HG03064 (cell line): ENCODE data around the gene LIMK1.
"Not testable (repeated sequence)": the region's sequence is repeated elsewhere in the genome, so short reads cannot be mapped to it uniquely, and the experiment has no call there.

Experiments
- ATAC-seq: cut with Tn5 transposase; IDR thresholded peaks from one replicate; pipeline ENCODE4 v1.9.1; 2021; ENCODE audit warnings: low read depth; ENCODE audit not compliant: unreplicated experiment

The LIMK1 gene

DNA sequence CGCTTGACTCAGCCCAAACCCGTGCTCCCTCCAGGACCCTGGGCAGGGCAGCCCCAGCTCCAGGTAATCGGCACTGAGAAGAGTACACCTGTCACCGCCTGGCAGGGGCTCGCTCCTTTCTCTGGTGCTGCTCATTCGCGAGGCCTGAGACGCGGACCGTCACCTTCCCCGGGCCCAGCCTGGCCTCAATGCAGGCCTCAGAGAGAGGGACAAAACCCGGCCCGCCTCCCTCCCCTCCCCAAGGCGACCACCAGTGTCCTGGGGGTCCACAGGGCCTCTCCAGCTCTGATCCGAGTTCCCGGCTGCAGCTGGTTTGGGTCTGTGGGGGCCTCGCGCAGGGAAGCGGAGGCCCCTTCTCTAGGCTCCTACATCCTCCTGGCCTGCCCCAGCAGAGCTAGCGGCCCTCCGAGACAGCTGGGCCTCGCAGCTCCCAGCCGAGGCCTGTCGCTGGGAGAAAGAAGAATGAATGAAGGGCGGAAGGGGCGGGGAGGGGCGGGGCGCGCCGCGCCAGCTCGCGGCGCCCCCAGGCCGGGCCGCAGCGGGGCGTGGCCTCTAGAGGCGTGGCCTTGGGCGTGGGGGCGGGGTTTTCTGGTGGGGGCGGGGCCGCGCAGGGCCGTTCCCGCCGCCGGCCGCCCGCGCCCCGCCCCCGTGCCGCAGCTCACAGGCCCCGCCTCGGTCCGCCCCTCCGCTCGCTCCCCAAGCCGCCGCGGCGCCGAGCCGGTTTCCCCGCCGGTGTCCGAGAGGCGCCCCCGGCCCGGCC, at the start of gene LIMK1:
Gene LIMK1 (plus strand): TSS at position 688 of the 760 bp plus-strand sequence. CDS start 187 bp downstream, outside the sequence.
- peak; percentile 56 for ATAC-seq

DNA sequence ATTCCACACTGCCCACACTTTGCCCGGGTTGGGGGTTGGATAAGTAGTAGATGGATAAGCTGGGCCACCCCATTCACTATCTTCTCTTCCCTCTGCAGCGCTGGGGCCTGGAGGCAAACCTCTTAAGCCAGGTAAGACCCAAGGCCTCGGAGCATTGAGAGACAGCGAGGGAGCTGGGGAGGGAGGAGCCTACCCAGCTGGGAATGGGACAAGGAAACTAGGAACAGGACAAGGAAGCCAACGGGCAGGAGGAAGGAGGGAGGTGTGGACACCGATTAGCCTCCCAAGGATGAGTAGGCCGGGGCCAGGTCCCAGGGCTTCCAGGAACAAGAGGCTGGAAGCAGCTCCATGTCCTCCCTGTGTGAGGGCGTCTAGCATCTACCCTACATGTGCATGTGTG, 46.0 kb upstream of the LIMK1 start:
- ATAC-seq = no peak

DNA sequence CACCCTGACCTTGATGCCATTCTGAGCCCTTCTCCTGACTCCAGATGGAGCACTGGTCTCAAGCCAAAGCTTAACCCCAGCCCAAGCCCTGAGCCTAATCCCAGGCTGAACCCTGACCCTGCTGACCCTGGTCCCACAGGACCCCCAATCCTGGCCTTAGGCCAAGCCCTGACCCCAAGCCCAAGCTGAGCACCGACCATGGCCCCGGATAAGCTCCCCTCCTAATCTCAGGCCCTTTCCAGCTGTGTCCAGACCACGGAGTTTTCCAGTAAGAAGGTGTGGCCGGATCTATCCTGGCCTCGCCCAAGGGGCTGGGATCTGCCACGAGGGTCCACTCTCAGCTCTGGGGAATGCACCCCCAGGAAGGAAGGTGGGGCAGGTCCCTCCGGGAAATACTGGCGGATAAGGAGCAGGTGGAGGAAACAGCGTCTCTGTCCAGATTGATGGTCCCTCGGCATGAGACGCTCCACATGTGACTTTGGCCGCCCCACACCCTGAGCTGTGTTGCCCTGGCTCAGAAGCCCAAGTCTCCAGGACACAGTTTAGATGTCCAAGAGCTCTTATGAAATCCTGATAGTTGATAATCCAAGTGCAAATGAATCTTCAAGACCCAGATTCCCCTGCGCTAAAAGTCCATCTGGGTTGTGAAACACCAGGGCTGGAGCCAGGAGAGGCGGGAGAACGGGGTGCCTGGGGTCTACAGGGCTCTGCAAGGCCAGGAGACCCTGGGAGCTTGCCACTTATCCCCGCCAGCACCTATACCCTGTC, 45.2 kb upstream of the LIMK1 start:
- ATAC-seq = no peak

DNA sequence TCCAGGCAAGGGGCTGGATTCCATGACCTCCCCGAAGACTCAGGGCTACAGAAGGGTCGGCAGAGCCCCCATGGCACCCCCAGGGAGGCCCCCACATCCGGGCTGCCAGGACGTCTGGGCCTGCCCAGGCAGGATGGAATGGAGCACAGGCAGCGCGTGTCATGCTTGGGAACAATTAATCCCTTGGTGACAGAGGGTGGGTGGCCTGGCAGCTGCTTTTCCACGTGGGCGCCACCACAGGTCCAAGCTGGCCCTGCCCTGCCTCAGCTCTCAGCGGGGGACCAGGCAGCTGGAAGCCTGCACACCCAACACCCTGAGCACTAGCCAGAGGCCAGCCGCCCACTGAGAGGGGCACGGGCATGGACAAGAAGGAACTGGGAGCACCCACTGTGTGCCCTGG, 44.3 kb upstream of the LIMK1 start:
- ATAC-seq = no peak

DNA sequence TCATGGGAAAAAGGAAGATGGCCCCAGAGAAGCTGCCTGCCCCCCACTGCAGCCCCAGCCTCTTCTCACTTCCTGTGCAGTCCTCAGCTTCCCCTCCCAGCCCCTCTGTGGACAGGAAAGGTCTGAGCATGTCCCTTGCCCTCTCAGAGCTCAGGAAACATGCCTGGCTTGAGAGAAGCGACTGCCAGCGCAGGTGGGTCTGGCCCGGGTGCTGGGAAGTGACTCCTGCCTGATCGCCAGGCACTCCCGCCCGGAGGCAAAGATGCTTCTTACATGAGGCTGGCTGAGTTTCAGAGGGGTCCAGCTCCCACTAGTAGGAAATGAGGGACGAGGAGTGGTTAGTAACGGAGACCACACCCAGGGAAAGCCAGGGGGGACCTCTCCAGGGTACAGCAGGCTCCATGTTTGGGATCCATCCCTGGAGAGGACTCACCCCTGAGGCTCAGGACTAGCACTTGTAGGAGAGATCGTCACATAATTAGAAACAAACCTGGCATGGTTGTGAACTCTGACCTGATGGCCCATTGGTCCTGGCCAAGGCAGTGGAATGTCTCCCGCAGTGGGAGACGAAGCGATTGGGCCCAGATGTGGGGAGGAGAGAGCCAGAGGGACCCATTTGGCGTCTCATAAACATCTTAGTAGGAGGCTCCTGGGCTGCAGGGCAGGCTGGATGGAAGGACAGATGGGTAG, 43.4 kb upstream of the LIMK1 start:
- no peak for ATAC-seq

DNA sequence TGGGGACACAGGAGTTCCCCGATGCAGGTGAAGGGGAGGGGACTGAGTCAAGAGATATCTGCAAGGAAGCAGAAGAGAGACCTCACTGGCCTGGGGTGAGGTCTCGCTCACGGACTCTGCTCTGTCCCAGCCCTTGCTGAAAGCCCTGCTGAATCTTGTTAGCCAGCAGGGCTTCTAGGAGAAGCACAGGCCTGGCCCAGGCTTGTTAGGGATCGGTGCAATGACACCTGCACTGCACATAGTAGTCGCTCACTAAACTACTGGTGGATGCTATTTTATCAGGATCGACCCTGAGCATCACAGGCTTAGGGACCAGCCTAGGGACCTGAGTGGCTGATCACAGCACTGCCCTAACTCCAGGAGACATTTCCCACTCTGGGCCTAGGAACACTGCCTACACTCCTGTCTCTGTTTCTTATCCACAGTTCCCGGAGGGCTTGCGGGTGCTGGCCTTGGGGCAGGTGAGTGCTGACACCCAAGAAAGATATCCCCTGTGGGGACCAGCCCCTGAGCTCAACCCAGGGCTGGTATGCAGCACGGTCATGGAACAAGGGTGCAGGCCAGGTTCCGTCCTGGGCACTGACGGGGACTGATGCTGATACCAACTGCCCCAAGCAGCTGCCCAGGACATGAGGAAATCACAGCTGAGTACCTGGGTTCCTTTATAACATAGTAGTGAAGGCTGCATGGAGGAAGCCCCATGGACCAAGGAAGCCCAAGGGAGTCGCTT, 42.6 kb upstream of the LIMK1 start:
- no peak for ATAC-seq

DNA sequence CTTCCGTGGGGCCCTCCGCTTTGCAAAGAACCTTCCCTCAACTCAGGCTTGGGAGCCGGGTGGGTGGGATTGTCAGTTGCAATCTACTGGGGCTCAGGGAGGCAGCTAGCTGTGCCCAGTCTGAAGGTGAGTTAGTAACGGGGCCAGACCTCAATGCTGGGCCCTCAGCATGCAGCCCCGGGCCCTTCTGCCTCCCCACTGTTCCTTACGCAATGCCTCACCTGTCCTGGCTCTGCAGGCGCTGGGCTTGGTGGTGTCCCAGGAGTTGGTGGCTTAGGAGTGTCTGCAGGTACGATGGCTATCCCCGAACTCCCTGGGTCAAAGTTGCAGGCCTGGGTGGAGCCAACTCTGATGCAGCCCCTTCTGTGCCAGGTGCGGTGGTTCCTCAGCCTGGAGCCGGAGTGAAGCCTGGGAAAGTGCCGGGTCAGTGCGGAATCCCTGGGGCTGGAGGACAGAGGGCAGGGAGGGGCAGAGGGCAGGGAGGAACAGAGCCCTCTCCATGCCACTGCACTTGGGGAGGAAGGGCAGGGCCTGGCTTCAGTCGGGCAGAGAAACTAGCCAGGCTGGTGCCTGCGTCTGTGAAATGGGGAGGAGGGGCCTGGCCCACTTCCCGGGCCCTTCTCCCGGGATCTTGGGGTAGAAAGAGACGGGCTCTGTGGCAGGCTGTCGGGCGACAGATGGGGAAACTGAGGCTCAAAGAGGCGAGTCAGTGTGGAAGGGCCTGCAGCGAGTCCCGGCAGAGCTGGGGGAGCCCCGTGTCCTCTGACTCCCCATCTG, 40.7 kb upstream of the LIMK1 start:
- ATAC-seq = no peak

DNA sequence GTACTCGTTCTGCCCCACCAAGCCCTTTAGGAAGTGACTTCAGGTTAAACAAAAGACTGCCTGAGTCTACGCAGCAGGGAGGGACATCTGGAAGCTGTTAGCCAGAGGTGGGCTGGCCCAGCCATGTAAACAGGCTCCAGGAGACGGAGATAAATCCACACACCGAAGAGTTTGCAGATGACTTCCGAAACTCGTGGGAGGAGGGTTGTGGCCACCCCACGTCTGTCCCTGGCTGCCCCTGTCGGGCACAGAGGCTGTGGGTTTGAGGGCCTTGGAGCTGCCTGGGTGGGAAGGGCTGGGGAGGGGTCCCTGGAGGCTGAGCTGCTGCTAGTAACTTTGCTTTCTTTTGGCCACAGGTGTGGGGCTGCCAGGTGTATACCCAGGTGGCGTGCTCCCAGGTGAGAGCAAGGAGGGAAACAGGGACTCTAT, 40.1 kb upstream of the LIMK1 start:
- ATAC-seq = no peak

DNA sequence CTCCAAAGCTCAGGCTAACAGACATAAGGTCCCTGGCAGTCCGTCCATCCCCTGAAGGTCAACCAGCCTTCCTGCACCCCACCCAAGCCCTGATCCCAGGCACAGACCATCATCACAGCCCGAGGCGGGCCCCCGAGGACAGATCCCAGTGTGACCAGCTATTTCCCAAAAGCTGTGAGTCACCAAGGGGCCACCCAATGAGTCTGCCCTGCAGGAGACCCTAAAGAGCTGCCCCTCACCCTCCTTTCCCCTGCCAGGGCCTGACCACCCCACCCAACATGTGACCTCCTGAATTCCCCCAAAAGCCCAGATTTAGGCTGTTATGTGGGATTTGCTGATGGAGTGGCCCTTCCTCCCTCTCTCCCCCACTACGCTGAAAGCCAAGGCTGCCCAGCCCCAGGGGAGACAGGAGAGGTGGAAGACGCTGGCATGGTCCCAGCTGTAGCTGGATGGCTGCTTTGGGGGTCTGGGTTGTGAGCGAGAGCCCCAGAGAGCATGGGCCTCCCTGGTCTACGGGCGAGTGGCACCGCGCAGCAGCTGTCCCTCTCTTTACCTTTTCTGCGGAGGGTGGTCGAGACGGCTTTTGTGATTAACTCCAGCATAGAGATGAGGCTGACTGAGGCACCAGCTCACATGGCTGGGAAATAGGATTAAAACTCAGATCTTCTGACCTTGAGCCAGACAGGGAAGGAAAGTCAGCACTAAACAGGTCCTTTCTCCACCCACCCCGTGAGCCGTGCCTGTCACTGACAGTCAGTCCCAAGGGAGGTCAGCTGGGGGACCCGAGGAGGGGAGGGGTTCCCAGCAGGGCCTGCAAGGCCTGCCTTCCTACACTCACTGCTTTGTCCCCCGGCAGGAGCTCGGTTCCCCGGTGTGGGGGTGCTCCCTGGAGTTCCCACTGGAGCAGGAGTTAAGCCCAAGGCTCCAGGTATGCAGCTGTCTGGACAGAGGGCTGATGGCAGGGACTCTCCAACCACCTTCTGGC, 38.9 kb upstream of the LIMK1 start:
- no peak for ATAC-seq

DNA sequence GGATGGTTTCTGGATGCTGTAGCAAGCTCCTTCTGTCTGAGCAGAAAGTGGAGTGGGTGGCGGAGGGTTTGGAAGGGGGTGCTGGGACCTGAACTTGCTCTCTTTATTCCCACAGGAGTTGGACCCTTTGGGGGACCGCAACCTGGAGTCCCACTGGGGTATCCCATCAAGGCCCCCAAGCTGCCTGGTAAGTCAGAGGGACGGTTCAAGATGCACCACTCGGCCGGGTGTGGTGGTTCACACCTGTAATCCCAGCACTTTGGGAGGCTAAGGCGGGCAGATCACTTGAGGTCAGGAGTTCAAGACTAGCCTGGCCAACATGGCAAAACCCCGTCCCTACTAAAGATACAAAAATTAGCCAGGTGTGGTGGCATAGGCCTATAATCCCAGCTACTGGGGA, 37.0 kb upstream of the LIMK1 start:
- ATAC-seq = not testable (repeated sequence)

DNA sequence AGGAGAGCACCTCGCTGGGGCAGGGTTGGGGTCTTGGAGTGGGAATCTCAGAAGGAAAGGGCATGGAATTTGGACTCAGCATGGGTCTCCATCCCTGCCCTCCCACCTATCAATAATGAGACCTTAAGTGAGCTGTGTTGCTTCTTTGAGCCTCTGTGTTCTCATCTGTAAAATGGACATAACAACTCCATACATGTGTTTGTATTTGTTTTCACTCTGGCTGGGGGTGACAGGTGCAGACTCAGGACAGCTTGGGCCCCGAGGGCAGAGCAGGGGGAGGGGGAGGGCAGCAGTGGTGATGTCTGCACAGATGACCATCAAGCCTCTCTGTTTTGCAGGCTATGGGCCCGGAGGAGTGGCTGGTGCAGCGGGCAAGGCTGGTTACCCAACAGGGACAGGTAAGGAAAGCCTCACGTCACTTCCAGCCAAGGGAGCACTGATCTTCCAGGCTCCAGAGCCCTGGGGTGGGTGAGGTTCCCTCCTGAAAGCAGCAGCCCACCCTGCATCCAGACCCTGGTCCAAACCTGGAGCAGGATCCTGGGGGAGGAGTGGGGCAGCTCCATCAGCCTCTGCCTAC, 35.7 kb upstream of the LIMK1 start:
- ATAC-seq = no peak

DNA sequence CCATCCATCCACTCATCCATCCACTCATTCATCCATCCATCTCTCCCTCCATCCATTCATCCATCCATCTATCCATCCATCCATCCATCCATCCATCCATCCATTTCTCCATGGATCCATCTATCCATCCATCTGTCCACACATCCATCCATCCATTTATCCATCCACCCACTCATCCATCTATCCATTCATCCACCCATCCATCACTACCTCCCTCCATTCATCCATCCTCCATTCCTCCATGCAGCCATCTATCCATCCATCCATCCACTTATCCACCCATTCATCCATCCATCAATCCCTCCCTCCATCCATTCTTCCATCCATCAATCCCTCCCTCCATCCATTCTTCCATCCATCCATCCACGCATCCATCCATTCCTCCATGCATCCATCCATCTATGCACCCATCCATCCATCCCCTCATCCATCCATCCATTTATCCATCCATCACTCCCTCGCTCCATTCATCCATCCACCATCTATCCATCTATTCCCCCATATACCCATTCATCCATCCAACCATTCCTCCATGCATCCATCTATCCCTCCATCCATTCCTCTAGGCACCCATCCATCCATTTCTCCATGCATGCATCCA, 34.5 kb upstream of the LIMK1 start:
- no peak for ATAC-seq

DNA sequence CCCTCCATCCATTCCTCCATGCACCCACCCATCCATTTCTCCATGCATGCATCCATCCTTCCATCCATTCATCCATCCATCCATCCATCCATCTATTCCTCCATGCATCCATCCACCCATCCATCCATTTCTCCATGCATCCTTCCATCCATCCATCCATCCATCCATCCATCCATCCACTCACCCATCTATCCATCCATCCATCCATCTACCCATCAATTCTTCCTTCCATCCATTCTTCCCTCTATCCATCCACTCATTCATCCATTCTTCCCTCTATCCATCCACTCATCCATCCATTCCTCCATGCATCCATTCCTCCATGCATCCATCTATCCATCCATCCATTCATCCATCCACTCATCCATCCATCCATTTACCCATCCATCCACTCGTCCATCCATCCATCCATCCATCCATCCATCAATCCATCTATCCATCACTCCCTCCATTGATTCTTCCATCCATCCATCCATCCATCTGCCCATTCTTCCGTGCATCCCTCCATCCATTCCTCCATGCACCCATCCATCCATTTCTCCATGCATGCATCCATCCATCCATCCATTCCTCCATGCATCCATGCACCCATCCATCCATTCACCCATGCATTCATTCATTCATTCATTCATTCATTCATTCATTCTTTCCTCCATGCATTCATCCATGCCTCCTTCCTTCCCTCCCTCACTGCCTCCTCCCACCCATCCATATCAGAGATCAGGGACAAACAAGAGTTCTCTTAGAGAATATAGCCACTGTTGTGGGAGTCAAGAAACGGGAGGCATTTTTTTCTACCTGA, 33.4 kb upstream of the LIMK1 start:
- no peak for ATAC-seq

DNA sequence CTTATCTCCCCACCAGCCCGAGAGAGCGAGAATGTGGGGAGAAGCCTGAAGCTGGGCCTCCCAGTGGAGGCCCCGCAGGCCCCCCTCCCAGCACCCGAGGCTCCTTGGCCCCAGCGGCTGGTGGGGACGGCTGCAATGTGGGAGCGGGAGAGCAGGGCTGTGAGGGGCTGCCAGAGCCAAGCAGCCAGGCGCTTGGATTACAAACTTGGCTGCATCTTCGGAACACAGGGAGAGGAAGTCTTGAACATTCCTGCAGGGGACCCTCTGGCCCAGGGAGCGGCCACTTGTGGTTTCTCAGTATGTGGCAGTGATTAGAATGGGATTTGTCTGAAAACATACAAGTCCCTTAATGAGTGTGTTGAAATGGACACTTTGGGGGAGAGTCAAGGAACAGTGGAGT, 32.4 kb upstream of the LIMK1 start:
- no peak for ATAC-seq

DNA sequence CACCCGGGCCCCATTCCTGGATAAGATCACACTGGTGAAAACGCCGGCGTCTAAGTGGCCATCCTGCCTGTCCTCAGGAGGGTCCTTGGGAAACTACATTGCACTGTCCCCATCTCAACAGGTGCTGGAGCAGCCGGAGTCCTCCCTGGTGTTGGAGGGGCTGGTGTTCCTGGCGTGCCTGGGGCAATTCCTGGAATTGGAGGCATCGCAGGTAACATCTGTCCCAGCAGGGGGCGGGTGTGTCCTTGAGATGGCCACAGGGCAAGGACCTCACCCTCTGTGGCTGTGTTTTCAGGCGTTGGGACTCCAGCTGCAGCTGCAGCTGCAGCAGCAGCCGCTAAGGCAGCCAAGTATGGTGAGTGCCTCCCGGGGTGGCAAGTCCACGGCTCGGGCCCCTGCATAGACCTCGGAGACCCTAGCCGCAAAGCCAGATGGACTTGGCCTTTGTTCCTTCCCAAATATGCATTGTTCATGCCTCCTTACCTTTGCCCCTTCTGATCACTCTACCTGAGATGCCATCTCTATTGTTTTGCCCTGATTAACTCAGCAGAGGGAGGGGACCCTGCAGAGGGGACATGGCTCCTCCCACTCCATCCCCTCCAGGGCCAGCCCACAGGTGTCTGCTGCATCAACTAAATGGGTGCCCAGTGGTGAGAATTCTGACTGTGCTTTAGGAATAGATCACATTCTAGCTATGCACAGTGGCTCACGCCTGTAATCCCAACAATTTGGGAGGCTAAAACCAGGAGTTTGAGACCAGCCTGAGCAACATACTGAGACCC, 31.8 kb upstream of the LIMK1 start:
- no peak for ATAC-seq

DNA sequence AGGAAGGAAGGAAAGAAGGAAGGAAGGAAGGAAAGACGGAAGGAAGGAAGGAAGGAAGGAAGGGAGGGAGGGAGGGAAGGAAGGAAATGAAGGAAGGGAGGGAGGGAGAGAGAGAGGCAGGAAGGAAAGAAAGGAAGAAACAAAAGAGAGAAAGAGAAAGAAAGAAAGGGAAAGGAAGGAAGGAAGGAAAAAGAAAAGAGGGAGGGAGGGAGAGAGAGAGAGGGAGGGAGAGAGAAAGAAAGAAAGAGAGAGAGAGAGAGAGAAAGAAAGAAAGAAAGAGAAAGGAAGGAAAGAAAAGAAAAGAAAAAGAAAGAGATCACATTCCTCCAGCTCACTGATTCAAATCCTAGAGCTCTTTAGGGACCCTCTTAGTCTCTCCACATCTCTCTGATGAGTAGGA, 31.0 kb upstream of the LIMK1 start:
- no peak for ATAC-seq
